Body of pancreas (tissue), 4 donors: Measurements from ENCODE around the gene TANC1. TPM values are rescaled to one million over a fixed set of nuclear protein-coding genes. Genes with fewer than 3 reads are reported as not detected.

ENCODE experiments used
- ATAC-seq: fragments of 150-250 bp; one replicate; pipeline ENCODE4 v1.9.1; 2016
- DNase-seq, 4 donors: peaks; one replicate each; pipeline ENCODE4 v3.0.0-alpha.2; 2019
- H3K27ac ChIP-seq, 4 donors: fragments of 200-600 bp; sonication (generic); 1 replicate in 3 of 4; 2 replicates in 1 of 4; pipeline versions ENCODE4 v1.5.1 to v1.6.1; 2016 to 2019; ENCODE audit warnings: mild to moderate bottlenecking in 1 of 4, mixed read lengths in 1 of 4, moderate library complexity in 1 of 4
- H3K27me3 ChIP-seq, 2 donors: fragments of 200-600 bp; sonication (generic); one replicate each; pipeline ENCODE4 v1.6.0; 2016; ENCODE audit warnings: mild to moderate bottlenecking in 1 of 2
- H3K36me3 ChIP-seq, 2 donors: fragments of 200-600 bp; sonication (generic); replicated peaks in 1 of 2; 2 replicates each; pipeline ENCODE4 v1.5.1; 2016; ENCODE audit warnings: low read depth in 2 of 2; ENCODE audit not compliant: insufficient read depth in 1 of 2
- H3K4me1 ChIP-seq: fragments of 200-600 bp; sonication (generic); one replicate; pipeline ENCODE4 v1.6.0; 2016
- H3K4me3 ChIP-seq, 2 donors: fragments of 200-600 bp; sonication (generic); 1 replicate in 1 of 2; 2 replicates in 1 of 2; pipeline ENCODE4 v1.5.1; 2016 to 2019
- H3K9me3 ChIP-seq, 3 donors: fragments of 200-600 bp; sonication (generic); 1 replicate in 2 of 3; 2 replicates in 1 of 3; pipeline ENCODE4 v1.5.1; 2016
- CTCF ChIP-seq, 7 experiments: fragments of 450-650 bp in 4 of 7; fragments of 200-600 bp in 3 of 7; sonication (generic) in 3 of 7; IDR thresholded peaks; one replicate each; pipeline ENCODE4 v1.5.1; 2016 to 2019; ENCODE audit warnings: antibody characterized with exemption in 7 of 7
- POLR2A ChIP-seq, 3 donors: fragments of 450-650 bp; IDR thresholded peaks; one replicate each; pipeline ENCODE4 v1.6.1; 2016; ENCODE audit warnings: antibody characterized with exemption in 3 of 3, mild to moderate bottlenecking in 2 of 3
- WGBS, 2 donors: methylation state at CpG; one replicate each; pipeline ENCODE4 v1.1.5; 2017; 5-methylcytosine and 5-hydroxymethylcytosine counted together
- intact Hi-C: fragments of 100-400 bp; cut with DNase I; formaldehyde crosslinking; loops from one replicate; pipeline ENCODE4 v1.15.1; 2023
- total RNA-seq, 2 donors: library from RNA; depleted of rRNA; stranded (reverse); fragments of >200 nt; gene quantifications; one replicate each; pipeline ENCODE4 v1.1.0, GENCODE V29; 2016

TANC1 gene
- total RNA-seq, 2 donors from 2014 or later, result 23.1 to 23.3 TPM

DNA sequence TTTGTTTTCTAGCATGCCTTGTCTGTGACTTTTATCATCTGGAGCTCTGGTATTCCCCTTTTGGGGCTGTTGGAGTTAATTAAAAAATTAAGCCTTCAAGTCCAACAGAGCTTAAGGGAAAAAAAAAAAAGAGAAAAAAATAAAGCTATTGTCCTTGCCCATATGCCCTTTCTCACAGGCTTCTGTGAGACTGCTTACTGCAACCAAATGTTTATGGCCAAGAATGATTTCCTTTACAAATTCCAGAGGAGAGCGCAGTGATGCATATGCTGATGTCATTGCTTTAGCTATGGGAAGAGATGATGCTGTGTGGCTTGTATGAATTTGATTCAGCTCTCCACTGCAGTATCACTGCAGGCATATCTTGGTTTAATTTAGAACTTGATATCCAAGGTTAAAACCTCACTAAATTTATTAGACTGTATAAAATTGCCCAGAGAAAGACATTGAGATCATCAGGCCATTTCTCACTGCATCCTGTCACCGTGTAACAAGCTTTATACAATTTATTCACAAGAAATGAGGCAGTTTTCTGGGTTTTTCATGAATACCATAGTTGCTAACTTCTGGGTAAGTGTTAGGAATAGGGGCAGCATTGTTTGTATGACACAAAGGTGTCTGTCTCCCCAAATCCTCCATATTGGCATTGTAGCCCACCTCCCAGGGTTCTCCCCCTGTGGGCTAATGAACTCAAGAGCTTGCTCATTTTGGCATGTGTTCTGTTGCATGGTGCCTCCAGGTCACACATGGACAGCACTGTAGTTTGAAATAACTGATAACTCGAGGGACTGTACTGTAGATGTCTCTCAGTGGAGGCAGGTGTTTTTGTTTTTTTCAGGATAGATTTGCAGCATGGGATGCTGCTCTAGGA lies 85.0 kb downstream of the TANC1 start:
- H3K4me3 ChIP-seq, result no peak overlapping the region
- H3K9me3 ChIP-seq, result no peaks in the 10 kb centered on the region
- H3K36me3 ChIP-seq, result no peaks in the 10 kb centered on the region
- TF ChIP-seq POLR2A (IDR thresholded peaks at IDR 0.05) (no peak), CTCF (IDR thresholded peaks at IDR 0.05) (no peak)
- 86 to 91% methylated on average over 3 of the region's 3 CpGs for WGBS, 2 donors
- H3K27ac ChIP-seq, result no peak overlapping the region
- H3K4me1 ChIP-seq, result peaks cover 5% of the 10 kb centered on the region
- no peaks in the 10 kb centered on the region for H3K27me3 ChIP-seq
- intact Hi-C loops, result no loop called here
- DNase-seq, result no peak
- no peak for ATAC-seq

DNA sequence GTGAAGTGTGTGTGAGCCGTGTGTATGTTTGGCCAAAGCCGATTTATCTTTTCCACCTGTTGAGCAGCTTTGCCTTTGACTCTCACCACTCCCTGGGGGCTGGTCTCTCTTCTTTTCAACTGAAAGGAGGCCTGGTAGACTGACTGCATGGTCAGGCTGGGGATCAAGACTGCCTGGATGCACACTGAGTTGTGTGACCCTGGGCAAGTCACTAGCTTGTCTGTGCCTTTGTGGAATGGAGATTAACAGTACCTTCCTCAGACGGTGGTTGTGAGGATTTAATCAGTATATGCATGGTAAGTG lies 85.5 kb downstream of the TANC1 start:
- TF ChIP-seq POLR2A (IDR thresholded peaks at IDR 0.05), result no peak
- TF ChIP-seq CTCF (IDR thresholded peaks at IDR 0.05), result no peak
- WGBS, 2 donors, result 61% methylated on average over 3 of the region's 3 CpGs
- Histone ChIP-seq H3K9me3 (no peaks in the 10 kb centered on the region), H3K27me3 (no peaks in the 10 kb centered on the region), H3K27ac (no peak overlapping the region), H3K36me3 (no peaks in the 10 kb centered on the region), H3K4me1 (peaks cover 5% of the 10 kb centered on the region), H3K4me3 (no peak overlapping the region)
- intact Hi-C loops, result no loop called here
- no peak for DNase-seq
- ATAC-seq, result no peak

DNA sequence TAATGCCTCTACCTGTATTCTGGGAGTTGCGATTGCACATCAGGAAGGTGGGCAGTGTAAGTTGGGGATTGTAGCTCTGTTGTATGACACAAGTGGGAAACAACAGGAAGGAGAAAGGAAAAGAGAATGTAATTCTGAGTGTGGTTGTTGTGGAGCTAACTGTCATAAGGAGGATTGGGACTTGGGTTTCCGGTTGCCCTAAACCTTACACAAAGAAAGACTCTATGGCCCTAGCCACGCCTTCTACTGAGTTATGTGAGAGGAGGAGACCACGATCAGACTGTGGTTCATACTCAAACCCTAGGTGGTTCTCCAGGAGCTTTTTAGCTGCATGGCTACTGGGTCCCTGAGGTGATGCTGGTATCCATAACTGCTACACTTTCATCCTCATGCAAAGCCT lies 86.5 kb downstream of the TANC1 start:
- 85 to 98% methylated on average over 4 of the region's 4 CpGs for WGBS, 2 donors
- H3K27ac ChIP-seq, result no peak overlapping the region
- ATAC-seq (no peak), DNase-seq (no peak)
- intact Hi-C loops, result no loop called here
- no peak for TF ChIP-seq CTCF (IDR thresholded peaks at IDR 0.05)
- TF ChIP-seq POLR2A (IDR thresholded peaks at IDR 0.05), result no peak
- H3K4me1 ChIP-seq, result peaks cover 5% of the 10 kb centered on the region
- H3K27me3 ChIP-seq, result no peaks in the 10 kb centered on the region
- no peaks in the 10 kb centered on the region for H3K36me3 ChIP-seq
- no peaks in the 10 kb centered on the region for H3K9me3 ChIP-seq
- no peak overlapping the region for H3K4me3 ChIP-seq

GRCh38 chr2:159060518-159060917 lies 92.1 kb downstream of the TANC1 start:
- Histone ChIP-seq H3K4me3 (no peak overlapping the region), H3K9me3 (no peaks in the 10 kb centered on the region), H3K27me3 (no peaks in the 10 kb centered on the region), H3K27ac (no peak overlapping the region), H3K4me1 (peaks cover 26% of the 10 kb centered on the region), H3K36me3 (no peaks in the 10 kb centered on the region)
- ATAC-seq, result no peak
- 29 to 33% methylated on average over 3 of the region's 3 CpGs for WGBS, 2 donors
- intact Hi-C loops, result no loop called here
- TF ChIP-seq CTCF (IDR thresholded peaks at IDR 0.05) (no peak), POLR2A (IDR thresholded peaks at IDR 0.05) (no peak)
- no peak for DNase-seq

GRCh38 chr2:159063677-159064076 lies 95.2 kb downstream of the TANC1 start:
- H3K36me3 ChIP-seq, result no peaks in the 10 kb centered on the region
- intact Hi-C loops, result no loop called here
- no peaks in the 10 kb centered on the region for H3K27me3 ChIP-seq
- 52 to 56% methylated on average over 4 of the region's 4 CpGs for WGBS, 2 donors
- H3K27ac ChIP-seq, result no peak overlapping the region
- no peak overlapping the region for H3K4me3 ChIP-seq
- ATAC-seq (no peak), DNase-seq (no peak)
- no peak for TF ChIP-seq CTCF (IDR thresholded peaks at IDR 0.05)
- TF ChIP-seq POLR2A (IDR thresholded peaks at IDR 0.05), result no peak
- peaks cover 31% of the 10 kb centered on the region for H3K4me1 ChIP-seq
- H3K9me3 ChIP-seq, result no peaks in the 10 kb centered on the region
